IPS-NIHi7 (cell line): ENCODE data around the gene KAZN.

Experiments
- DNase-seq: peaks from one replicate; pipeline ENCODE4 v3.0.0; 2012; ENCODE audit warnings: mixed read lengths; ENCODE audit errors: extremely low spot score

KAZN gene

DNA sequence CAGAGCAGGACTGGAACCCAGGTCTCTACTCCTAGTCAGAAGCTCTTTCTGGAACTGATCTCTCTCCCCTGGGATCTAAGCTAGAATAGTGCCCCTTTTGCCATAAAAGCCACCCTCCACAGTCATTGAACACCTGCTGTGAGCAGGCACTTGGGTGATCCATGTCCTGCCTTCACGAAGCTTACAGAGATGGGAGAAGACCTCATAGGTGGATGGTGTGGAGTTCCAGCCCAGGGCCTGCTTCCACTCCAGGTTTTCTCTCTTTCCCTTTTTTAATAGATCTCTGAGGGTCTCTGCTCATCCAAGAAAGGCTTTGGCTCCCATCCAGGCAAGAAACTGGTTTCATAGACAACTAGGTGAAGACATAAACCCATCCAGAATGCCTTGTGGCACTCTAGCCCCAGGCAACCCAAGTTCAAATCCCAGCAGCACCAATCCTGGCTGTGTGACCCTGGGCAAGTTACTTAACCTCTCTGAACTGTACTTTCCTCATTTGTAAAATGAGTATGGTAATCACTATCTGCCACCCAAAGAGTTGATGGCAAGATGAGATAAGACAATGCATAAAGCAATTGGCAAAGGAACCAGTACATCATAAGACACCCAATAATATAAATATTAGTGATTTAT lies 508.7 kb downstream of the KAZN start:
- DNase-seq, result no peak

DNA sequence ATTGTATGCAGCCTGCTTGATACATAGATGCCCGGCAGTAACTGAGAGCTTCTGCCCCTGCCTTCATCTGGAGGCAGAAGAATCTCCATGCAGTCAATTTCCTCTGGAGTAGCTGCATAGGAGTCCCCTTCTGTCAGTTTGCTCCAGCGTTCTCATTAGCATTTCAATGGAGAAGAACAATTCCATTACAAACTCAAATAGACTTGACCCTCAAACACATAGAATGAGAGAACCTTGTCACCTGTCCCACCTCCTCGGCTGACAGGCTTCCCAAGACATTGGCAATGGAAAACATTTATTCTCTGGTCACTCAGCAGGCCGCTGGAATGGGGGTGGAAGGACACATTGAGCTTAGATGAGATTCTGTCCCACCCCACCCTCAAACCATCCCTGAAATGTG lies 509.4 kb downstream of the KAZN start:
- no peak for DNase-seq

DNA sequence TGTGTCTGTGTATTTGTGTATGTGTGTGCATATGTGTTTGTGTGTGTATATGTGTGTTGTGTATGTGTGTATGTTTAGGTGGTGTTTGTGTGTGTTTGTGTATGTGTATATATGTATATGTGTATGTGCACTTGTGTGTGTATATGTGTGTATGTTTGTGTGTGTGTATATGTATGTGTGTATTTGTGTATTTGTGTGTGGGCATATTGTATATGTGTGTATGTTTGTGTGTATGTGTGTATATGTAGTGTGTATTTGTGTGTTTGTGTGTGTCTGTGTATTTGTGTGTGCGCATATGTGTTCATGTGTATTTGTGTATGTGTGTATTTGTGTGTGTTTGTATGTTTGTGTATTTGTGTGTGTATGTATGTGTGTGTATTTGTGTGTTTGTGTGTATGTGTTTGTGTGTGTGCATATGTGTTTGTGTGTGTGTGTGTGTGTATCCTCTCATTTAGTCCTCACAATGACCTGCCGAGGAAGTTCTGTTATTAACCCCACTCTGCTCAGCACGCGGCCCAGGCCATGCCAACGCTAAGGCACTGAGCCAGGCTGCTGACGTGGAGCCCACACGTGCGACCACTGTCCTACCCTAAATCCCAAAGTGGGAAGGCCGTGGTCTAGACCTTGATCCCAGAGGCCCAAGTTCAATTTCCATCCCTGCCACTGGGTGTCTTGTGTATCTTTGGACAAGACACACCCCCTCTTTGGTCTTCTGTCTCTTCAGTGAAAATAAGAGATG lies 511.8 kb downstream of the KAZN start:
- no peak for DNase-seq

DNA sequence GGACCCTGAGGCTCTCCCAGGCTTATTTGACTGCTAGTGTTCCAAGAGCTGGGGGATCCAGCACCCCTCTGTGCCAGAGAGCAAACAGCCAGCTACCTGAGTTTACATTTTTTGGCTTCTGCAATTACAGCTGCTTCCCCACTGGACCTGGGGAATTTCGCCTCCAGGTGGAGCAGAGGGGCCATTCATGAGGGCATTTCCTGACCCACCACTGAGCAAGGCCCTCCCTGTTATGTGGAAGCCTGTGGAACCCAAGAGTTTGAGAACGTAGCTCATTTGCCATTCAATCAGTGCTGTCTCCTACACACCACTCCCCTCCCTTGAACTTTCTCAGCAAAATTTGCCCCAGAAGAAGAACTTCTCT lies 512.4 kb downstream of the KAZN start:
- DNase-seq, result peak; percentile 71

DNA sequence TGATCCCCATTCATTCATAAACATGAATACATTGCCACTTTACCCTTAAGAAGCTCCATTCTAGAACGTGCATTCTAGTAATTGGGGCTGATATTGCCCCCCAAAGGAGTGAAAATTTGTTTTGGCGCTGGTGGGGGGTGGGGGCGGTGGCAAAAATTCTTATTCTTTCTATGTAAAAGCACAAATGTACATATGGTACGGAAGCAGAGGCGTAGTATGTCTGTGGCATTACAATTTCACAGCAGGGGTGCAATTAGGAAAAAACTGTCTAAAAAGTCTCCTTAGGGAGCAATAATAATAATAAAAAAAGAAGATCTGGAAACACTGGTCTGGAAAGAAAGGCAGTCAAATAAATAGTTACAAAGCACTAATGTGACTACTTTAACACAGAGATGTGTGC lies 514.7 kb downstream of the KAZN start:
- no peak for DNase-seq

DNA sequence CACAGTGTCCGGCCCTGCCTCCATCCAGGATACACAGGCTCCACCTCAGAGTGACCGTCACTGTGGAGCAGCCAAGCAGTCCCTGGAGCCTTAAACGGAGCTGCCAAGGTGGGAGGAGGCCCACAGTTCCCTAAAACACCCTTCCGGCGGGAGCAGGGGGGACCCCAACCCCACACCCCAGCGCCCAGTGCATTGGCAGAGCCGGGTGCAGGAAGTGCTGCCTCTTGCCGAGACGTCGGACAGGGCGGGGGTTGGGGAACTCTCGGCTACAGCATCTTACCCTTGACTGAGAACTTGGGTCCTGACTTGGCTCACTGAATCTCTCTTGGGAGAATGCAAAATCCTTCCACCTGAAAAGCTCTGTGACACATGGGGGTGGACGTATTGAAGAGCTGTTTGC lies 516.4 kb downstream of the KAZN start:
- DNase-seq, result no peak

DNA sequence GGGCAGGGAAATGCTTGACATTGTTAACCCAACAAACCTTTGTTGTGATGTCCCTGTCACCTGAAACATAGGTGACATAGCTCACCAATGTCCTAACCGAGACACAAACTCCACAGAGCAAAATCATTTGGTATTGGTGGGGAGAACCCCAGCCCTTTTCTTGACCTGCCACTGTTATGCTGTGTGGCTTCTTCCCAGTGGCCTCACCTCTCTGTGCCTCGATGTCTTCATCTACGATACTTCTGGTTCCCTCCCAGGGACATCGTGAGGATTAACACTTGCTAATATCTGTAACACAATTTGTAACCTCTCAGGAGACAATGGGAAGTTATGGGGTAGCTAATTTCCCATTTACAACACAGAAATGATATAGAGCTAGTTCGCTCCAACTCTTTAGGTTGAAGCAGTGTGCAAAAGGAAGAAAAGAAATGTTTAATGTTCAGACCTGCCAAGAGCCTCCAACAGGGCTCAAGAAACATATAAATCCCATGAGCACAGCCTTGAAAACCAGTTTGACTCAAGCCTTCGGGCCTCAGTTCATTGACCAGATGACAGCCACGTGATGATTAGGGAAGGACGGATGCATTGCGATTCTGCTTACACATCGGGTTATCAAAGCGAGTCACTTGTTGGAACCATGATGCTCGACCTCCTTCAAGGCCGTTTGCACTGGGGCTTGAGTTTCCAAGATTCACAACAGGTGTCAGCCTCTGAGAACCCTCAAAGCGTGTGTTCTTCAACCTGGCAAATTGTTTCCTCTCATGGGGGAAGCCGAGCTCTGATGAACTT lies 517.3 kb downstream of the KAZN start:
- DNase-seq, result no peak

DNA sequence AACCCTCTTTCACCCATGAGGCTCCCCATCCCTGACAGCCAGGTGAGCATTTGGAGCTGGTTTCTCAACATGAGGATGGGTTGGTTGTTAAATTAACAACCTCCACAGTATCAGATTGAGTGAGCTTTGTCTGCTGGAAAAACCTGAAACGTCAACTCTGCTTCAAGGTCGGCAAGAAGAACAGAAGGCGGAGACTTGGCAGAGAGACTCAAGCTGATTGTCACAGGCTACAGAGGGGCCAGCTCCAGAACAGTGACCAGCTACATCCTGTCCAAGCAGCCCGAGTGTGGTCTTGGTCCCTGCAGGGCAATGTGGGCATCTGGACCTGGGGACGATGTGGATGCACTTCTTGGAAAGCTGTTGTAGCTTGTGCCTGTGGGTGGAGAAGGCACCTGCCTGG lies 518.5 kb downstream of the KAZN start:
- DNase-seq, result no peak

DNA sequence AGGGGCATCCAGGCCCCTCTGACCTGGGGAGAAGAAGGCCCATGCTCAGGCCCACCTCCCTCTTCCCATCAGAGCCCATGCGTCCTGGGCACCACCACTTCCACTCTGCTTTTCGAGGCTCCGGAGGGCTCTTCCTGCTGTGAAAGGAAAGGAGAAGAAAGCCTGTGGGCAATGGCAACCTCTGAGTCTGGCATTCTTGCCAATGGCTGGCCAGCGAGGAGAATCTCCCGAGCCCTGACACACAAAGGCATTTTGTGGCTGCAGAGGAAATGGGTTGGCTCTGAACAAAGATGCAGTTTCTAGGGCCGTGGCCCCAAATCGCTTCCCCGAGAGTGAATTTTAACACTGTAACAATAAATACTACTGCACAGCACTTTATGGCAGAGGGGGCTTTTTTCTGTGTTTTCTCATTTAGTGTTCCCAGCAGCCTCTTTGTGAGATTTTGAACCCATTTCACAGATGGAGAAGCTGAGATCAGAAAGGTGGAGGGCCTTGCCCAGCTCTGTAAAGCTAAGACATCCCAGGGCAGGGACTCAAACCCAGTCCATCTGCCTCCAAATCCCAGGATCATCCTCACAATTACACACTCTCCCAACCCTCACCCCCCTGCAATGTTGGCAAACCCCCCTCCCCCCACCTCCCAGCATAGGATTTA lies 519.3 kb downstream of the KAZN start:
- DNase-seq, result no peak

DNA sequence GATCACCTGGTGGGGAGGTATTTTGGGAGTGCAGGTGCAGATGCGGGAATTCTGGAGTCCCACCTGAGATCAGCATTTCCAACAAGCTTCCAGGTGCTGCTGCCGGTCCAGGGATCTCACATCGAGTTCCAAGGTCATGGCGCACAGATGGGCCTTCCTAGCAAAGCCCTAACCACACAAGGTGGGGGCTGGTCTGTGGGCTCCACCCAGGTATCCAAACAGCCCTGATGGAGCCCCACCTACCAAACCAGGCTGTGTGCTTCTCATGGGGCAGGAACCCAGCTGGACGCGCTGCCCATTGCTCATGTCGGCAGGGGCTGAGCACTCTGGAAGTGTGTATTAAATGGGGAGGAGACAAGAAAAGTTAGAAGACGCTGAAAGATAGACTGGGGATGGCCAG lies 520.1 kb downstream of the KAZN start:
- no peak for DNase-seq

DNA sequence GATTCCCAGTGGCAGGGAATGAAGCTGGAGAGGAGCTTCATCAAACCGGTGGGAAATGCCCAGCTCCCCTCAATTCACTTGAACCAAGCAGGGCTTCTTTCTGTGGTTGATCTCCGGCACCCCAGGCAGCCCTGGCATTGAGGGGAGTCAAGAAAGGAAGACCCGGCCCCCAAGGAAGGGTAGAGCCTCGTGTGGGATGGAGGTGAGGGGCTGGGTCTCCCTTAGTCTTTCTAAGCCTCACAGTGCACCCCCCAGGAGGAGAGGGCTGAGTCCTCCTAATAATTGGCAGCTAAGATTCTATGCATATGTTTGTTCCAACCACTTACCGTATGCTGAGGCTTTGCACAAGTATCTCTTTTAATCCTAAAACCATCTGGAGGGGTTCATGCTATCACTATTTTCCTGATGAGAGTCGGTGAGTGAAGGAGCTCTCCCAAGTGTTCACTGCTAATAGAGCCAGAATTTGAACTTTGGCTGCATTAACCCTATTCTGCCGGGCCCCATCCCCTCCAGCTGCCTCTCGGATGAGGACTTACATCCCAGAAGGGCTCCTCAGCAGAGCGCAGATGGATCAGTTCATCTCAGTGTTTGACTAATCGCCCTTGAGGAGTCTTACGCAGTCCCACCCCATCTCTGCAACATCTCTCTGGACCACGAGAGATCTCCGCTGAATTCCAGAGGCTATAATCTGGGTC lies 521.9 kb downstream of the KAZN start:
- no peak for DNase-seq

DNA sequence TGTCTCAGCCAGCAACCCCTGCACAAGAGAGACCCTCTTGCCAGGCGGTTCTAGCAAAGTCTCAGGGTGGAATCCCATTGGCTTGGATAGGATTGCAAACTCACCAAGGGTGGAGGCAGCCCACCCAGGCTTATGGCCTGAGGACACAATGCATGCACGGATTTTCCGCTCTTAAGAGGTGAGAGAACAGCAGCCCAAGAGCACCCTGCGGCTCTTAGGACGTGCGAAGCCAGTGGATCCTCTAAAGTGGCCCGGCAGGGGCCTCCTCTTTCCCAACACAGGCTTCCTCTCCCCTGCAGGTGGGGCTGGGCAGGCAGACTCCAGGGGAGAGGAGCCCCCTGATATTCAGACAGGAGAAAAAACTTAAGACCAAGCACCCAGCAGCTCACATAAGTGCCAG lies 523.8 kb downstream of the KAZN start:
- DNase-seq, result no peak

DNA sequence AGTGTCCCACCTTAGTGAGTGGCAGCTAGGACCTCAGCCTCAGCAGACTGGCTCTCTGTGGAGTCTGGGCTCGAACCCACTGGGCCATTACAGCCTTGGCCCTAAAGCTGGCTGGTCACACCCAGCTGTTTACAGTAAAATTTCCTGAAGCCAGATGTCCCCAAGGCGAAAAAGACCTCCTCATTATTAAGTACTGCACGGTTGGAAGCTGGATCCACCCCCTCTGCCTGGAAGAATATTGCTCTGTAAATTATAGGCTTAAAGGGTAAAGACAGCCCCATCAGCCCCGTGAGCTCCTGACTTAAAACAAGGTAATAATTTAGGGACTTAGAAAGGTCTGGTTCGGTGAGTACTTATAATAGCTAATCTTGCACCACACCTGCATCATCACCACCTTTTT lies 524.8 kb downstream of the KAZN start:
- DNase-seq, result no peak

DNA sequence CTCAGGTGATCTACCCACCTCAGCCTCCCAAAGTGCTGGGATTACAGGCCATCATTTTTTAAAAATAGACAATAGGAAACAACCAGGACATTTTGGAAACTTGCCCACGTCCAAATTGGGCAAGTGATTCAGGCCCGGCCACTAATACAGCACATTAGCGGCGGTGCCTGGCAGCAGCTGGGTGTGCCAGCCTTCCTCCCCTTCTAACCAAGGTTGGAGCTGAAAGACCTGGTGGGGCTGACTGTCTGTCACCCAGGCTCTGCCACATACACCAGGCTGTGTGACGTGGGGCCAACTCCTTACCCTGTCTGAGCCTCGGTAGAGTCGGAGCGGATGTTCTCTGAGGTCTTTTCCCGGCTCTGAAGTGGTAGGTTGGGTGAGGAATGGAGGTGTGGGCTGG lies 525.4 kb downstream of the KAZN start:
- DNase-seq, result no peak

DNA sequence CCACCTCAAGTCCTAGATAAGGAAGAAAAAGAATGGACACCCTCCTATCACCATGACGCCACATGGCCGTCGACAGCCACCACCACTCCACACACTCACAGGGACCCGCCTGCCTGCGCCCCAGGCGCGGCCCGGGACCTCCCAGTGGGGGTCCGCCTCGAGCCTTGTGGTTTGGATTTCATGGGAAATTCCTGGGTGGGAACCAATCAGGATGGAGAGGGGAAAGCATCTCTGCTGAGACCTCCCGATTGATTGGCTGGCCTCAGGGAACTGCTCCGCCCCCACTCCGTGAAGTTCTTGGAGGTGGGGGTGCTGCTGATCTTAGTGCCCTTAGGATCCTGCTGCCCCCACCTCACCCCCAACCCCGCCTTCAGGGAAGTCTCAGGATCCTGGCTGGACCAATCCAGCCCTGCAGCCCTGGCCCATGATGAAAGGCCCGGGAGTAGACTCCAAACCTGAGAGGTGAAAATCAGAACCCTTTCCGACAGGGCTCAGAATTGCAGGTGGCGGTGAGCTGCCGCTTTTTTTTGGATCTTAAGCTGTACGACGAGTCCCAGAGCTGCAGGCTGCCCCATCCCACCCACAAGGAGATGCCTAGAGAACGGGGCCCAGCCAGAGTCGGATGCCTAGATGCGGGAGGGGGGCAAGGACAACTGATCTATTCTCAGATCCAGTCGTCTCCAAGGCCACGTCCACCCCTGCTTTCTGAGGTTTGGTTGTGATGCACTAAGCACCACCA lies 526.0 kb downstream of the KAZN start:
- peak; percentile 51 for DNase-seq

DNA sequence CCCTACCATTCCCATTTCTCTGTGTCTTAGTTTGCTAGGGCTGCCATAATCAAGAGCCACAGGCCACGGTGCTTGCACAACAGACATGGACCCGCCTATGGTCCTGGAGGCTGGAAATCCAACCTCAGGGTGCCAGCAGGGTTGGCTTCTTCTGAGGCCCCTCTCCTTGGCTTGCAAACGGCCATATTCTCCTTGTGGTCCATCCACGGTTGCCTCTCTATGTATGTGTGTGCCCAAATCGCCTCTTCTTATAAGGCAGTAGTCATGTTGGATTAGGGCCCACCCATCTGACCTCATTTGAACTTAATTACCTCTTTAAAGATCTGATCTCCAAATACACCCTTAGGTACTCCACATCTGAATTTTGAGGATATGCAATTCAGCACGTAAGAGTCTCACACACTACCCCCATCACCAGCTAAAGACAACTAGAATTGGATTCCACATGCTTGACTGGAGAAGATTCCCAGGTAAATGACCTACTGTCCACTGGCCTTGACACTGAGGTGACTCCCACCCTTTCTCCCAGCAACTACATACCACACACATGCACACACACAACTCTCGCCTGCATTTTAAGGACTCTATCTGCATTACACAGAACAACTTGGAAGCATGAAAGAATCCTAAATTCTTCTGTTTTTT lies 526.7 kb downstream of the KAZN start:
- no peak for DNase-seq

DNA sequence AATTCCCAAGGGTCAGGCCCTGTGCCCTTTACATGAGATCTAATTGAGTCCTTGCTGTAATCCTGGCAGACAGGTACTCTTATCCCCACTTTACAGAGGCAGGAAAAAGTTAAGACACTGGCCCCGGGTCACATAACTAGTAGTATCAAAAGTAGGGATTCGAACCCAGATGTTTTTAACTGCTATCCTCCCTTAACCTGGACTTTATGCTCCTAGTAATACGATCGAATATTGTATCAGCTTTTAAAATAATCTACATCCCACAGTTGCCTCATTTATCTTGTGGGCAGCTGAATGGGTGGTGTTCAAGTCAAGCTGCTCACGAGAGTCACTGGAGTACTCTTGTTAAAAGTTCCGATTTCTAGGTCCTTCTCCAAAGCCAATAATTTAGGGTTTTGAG lies 529.6 kb downstream of the KAZN start:
- DNase-seq, result no peak

DNA sequence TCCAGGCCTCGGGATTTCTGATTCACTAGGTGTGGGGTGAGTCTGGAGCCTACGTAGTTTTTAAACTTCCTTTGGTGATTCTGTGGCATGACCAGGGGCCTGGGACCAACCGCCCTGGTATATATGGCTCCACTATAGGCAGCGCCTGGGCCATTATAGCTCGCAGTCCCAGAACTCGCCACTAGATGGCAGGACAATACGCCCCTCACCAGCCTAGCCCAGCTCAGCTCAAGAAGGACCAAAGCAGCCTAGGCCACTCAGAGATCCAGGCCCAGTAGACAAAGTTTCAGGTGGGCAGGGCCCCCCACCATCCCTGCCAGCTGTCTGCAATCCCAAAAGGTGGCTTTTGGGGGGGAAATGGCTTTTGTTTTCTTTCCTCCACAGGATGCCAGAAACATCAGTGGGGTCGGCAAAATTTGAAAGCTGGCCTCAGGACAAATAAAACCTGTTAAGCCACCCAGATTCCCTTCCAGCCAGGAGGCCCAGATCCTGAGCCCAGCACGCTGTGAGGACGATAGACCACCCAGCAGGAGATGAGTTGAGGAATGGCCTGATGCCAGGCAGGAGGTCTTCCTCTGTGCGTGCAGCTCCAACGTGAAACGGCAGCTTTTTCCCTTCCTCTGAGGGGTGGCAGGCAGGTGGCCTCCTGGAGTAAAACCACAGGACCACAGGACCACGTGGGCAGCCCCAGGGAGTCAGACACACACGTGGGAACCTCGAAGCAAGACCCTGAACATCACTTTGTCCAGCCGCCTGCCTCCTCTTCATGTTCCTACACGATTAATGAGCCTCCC lies 530.2 kb downstream of the KAZN start:
- DNase-seq, result peak; percentile 93

DNA sequence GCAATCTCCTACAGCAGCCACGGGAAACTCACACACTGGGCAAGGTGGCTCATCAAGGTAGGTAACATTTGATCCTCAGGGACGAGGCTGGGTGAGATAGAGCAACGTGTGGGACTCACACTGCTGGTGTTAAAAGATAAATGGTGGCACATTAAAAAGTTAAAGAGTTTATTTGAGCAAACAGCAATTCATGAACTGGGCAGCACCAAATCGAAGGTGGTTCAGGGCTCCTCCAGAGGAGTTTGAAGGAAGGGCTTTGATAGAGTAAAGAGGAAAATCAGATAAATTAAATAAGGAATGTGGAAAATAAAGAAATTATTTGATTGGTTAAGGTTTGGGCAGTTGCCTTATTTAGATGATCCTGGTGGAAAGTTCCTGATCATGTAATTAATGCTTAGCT lies 531.5 kb downstream of the KAZN start:
- DNase-seq, result no peak

DNA sequence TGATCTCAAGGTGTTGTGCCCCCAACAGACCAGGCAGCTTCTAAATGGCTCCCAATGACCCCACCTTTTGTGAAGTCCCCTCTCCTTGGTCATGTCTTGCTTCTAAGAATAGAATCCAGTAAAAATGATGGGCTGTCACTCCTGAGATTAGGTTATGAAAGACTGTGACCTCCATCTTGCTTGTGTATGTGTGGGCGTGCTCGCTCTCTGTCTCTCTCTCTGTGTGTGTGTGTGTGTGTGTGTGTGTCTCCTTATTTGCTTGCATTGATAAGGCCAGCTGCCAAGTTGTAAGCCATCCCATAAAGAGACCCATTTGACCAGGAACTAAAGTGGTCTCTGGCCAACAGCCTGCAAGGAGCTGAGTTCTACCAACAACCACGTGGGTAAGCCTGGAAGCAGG lies 532.1 kb downstream of the KAZN start:
- DNase-seq, result no peak
